GM23338 (cell line): Measurements from ENCODE around the gene SEMA4C. TPM values are rescaled to one million over a fixed set of nuclear protein-coding genes. Genes with fewer than 3 reads are reported as not detected.

Source experiments
- ATAC-seq: fragments of 200-7000 bp; cut with Tn5 transposase; 3 replicates; pipeline ENCODE4 v1.9.1; 2020
- DNase-seq: peaks from one replicate; pipeline ENCODE4 v3.0.0-alpha.2; 2015; ENCODE audit warnings: low spot score
- H2AFZ ChIP-seq: fragments of 200-600 bp; sonication (generic); 2 replicates; pipeline ENCODE4 v1.8.0; 2016; ENCODE audit warnings: antibody characterized with exemption, mild to moderate bottlenecking, moderate library complexity
- H3F3A ChIP-seq: fragments of 200-600 bp; sonication (generic); replicated peaks from 2 replicates; pipeline ENCODE4 v1.8.0; 2017; ENCODE audit warnings: antibody characterized with exemption, mixed run types, low read depth
- H3K27ac ChIP-seq: fragments of 200-600 bp; sonication (generic); 2 replicates; pipeline ENCODE4 v1.6.1; 2016; ENCODE audit warnings: low read depth
- H3K27me3 ChIP-seq: fragments of 200-600 bp; sonication (generic); 2 replicates; pipeline ENCODE4 v1.8.0; 2016; ENCODE audit warnings: mild to moderate bottlenecking, mixed run types, moderate library complexity; ENCODE audit not compliant: insufficient read depth
- H3K36me3 ChIP-seq: fragments of 200-600 bp; sonication (generic); 2 replicates; pipeline ENCODE4 v1.8.0; 2016; ENCODE audit warnings: mild to moderate bottlenecking; ENCODE audit not compliant: insufficient read depth
- H3K4me1 ChIP-seq: fragments of 200-600 bp; sonication (generic); 2 replicates; pipeline ENCODE4 v1.8.0; 2016; ENCODE audit warnings: mild to moderate bottlenecking, moderate library complexity; ENCODE audit not compliant: insufficient read depth
- H3K4me2 ChIP-seq: fragments of 200-600 bp; sonication (generic); 2 replicates; pipeline ENCODE4 v1.7.1; 2017; ENCODE audit warnings: mixed run types
- H3K4me3 ChIP-seq: fragments of 200-600 bp; sonication (generic); 2 replicates; pipeline ENCODE4 v1.6.1; 2016; ENCODE audit warnings: mixed run types
- H3K79me2 ChIP-seq: fragments of 200-600 bp; sonication (generic); replicated peaks from 2 replicates; pipeline ENCODE4 v1.8.0; 2017; ENCODE audit warnings: mild to moderate bottlenecking; ENCODE audit not compliant: insufficient read depth
- H3K9me2 ChIP-seq: fragments of 200-600 bp; sonication (generic); 2 replicates; pipeline ENCODE4 v1.8.0; 2017; ENCODE audit not compliant: insufficient read depth
- H4K20me1 ChIP-seq: fragments of 200-600 bp; sonication (generic); replicated peaks from 2 replicates; pipeline ENCODE4 v1.8.0; 2017; ENCODE audit warnings: mild to moderate bottlenecking; ENCODE audit not compliant: insufficient read depth
- H3K27ac Mint-ChIP-seq: 2 replicates; pipeline ENCODE4 v1.8.0; 2020; ENCODE audit warnings: inconsistent platforms, mild to moderate bottlenecking, moderate library complexity, mixed read lengths
- H3K27me3 Mint-ChIP-seq: 3 replicates; pipeline ENCODE4 v1.8.0; 2022; ENCODE audit warnings: low read depth, mild to moderate bottlenecking, moderate library complexity, mixed read lengths, inconsistent platforms; ENCODE audit not compliant: insufficient read depth, poor library complexity
- H3K36me3 Mint-ChIP-seq: 3 replicates; pipeline ENCODE4 v1.8.0; 2021; ENCODE audit warnings: low read depth, mild to moderate bottlenecking, inconsistent platforms, moderate library complexity, mixed read lengths
- H3K4me1 Mint-ChIP-seq: 3 replicates; pipeline ENCODE4 v1.8.0; 2020; ENCODE audit warnings: mild to moderate bottlenecking, inconsistent platforms, mixed read lengths
- H3K4me3 Mint-ChIP-seq: 3 replicates; pipeline ENCODE4 v1.8.0; 2021; ENCODE audit warnings: moderate library complexity, mild to moderate bottlenecking, inconsistent platforms, mixed read lengths
- H3K9me3 Mint-ChIP-seq: 3 replicates; pipeline ENCODE4 v1.8.0; 2020; ENCODE audit warnings: moderate library complexity, mild to moderate bottlenecking, inconsistent platforms, mixed read lengths
- CREB1 ChIP-seq: fragments of 250-450 bp; sonication (Bioruptor Pico); IDR thresholded peaks from 2 replicates; pipeline ENCODE4 v1.5.0; 2020; ENCODE audit warnings: low read depth, mild to moderate bottlenecking, moderate library complexity
- EZH2 ChIP-seq: fragments of 200-600 bp; sonication (generic); IDR thresholded peaks from one replicate; pipeline ENCODE4 v1.8.0; 2017; ENCODE audit warnings: antibody characterized with exemption, mild to moderate bottlenecking, low read depth; ENCODE audit not compliant: unreplicated experiment
- EZH2phosphoT487 ChIP-seq: fragments of 200-600 bp; sonication (generic); IDR thresholded peaks from one replicate; pipeline ENCODE4 v1.8.1; 2018; ENCODE audit warnings: antibody characterized with exemption; ENCODE audit not compliant: unreplicated experiment
- JUNB ChIP-seq: IDR thresholded peaks from one replicate; pipeline ENCODE4 v1.6.1; 2016; ENCODE audit warnings: antibody characterized with exemption; ENCODE audit not compliant: unreplicated experiment
- NANOG ChIP-seq: IDR thresholded peaks from 2 replicates; pipeline ENCODE4 v1.6.1; 2016; ENCODE audit warnings: antibody characterized with exemption, borderline replicate concordance
- POLR2AphosphoS5 ChIP-seq: IDR thresholded peaks from 2 replicates; pipeline ENCODE4 v1.6.1; 2016; ENCODE audit warnings: antibody characterized with exemption, low read depth
- STAT1 ChIP-seq: IDR thresholded peaks from one replicate; pipeline ENCODE4 v1.6.1; 2016; ENCODE audit warnings: antibody characterized with exemption; ENCODE audit not compliant: unreplicated experiment
- ZNF114 ChIP-seq: fragments of 250-450 bp; sonication (Bioruptor Pico); IDR thresholded peaks from 2 replicates; pipeline ENCODE4 v1.5.0; 2020; ENCODE audit warnings: mild to moderate bottlenecking, moderate library complexity
- ZNF331 ChIP-seq: fragments of 250-450 bp; sonication (Bioruptor Pico); IDR thresholded peaks from 2 replicates; pipeline ENCODE4 v1.5.0; 2020; ENCODE audit warnings: low read depth, mild to moderate bottlenecking, moderate library complexity
- polyA plus RNA-seq: library from polyadenylated mRNA; unstranded; fragments of >200 nt; fragmentation: Nextera tagmentation; extraction: Ambion mirVana; gene quantifications from 2 replicates; pipeline ENCODE4 v1.2.1, GENCODE V29; 2016
- total RNA-seq: library from RNA; depleted of rRNA; stranded (reverse); fragments of >200 nt; shearing (Covaris generic); gene quantifications from 2 replicates; pipeline ENCODE4 v1.2.3, GENCODE V29; 2014
- TF ChIP-seq, protein P1 (sequence below): fragments of 250-450 bp; sonication (Bioruptor Pico); IDR thresholded peaks from 2 replicates; pipeline ENCODE4 v1.5.0; 2020; ENCODE audit warnings: mild to moderate bottlenecking, moderate library complexity
- TF ChIP-seq, protein P2 (sequence below): IDR thresholded peaks from 2 replicates; pipeline ENCODE4 v1.6.1; 2016; ENCODE audit warnings: antibody characterized with exemption
- TF ChIP-seq, protein P3 (sequence below): IDR thresholded peaks from one replicate; pipeline ENCODE4 v1.6.1; 2018; ENCODE audit warnings: antibody characterized with exemption; ENCODE audit not compliant: unreplicated experiment
- TF ChIP-seq, protein P4 (sequence below), 2 experiments: fragments of 200-600 bp in 1 of 2; sonication (generic) in 1 of 2; conservative IDR thresholded peaks; 2 replicates each; pipeline versions ENCODE4 v1.5.1 to v1.6.1; 2016 to 2017; ENCODE audit warnings: antibody characterized with exemption in 2 of 2, low read depth in 2 of 2, mild to moderate bottlenecking in 2 of 2, moderate library complexity in 1 of 2

SEMA4C gene
- total and polyA plus RNA-seq, 2 experiments from 2014 or later = 16.8 to 80.7 TPM

DNA sequence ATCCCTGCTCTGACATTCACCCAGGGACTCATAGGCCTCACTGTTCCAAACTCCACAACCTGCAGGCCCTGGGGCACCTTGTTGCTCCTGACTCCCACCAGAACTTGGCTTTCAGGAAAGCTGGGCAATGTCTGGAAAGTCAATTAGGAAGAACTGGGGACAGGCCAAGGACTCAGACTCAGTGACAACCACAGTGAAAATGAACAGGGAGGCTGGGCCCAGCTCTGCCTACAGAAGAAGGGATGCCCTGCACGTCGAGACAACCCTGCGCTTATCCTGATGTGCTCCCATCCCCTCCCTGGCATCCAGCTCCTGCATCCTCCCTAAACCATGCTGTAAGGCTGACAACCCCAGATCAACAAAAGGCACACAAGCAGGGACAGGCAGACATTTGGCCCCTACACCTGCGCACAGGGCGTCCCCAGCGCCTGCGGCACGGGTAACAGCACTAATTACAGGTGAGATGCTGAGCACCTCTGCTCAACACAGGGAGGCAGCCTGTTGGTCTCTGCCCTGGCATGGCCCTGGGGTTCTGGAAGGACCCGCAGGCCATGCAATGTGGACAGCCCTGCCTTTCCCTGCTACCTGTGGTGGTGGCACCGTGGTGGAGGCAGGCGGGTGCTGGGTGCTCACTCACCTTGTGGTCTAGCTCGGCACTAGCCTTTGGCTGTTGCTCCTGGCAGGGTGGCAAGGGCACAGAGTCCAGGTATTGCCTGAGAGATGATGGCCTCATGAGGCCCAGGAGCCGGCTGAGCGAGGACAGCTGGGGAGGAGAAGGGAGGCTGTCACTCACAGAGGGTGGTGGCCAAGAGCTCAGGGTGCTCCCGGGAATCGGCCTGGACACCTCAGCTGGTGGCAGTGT lies 23.6 kb upstream of the SEMA4C start:
- Mint-ChIP-seq H3K4me1 (peaks cover 32% of the 10 kb centered on the region), H3K36me3 (no peaks in the 10 kb centered on the region)
- ATAC-seq = no peak

More for the DNA sequence above, 23.6 kb upstream of the SEMA4C start:
- Histone ChIP-seq H3K4me3 (no peak overlapping the region), H3K9me2 (no peaks in the 10 kb centered on the region), H4K20me1 (no peaks in the 10 kb centered on the region), H2AFZ (no peak overlapping the region), H3K4me1 (peaks cover 10% of the 10 kb centered on the region), H3K36me3 (no peaks in the 10 kb centered on the region), H3K79me2 (no peaks in the 10 kb centered on the region), H3K27me3 (no peaks in the 10 kb centered on the region), H3K27ac (no peak overlapping the region), H3K4me2 (no peak overlapping the region), H3F3A (no peaks in the 10 kb centered on the region)
- no peak overlapping the region for H3K4me3 Mint-ChIP-seq
- no peak overlapping the region for H3K27ac Mint-ChIP-seq
- TF ChIP-seq POLR2AphosphoS5 (no peak), STAT1 (no peak), ZNF114 (no peak), EZH2phosphoT487 (no peak), EZH2 (no peak), JUNB (no peak), NANOG (no peak), ZNF331 (CRISPR knock-in tag) (no peak), CREB1 (CRISPR knock-in tag) (no peak)
- TF ChIP-seq, protein P1, sequence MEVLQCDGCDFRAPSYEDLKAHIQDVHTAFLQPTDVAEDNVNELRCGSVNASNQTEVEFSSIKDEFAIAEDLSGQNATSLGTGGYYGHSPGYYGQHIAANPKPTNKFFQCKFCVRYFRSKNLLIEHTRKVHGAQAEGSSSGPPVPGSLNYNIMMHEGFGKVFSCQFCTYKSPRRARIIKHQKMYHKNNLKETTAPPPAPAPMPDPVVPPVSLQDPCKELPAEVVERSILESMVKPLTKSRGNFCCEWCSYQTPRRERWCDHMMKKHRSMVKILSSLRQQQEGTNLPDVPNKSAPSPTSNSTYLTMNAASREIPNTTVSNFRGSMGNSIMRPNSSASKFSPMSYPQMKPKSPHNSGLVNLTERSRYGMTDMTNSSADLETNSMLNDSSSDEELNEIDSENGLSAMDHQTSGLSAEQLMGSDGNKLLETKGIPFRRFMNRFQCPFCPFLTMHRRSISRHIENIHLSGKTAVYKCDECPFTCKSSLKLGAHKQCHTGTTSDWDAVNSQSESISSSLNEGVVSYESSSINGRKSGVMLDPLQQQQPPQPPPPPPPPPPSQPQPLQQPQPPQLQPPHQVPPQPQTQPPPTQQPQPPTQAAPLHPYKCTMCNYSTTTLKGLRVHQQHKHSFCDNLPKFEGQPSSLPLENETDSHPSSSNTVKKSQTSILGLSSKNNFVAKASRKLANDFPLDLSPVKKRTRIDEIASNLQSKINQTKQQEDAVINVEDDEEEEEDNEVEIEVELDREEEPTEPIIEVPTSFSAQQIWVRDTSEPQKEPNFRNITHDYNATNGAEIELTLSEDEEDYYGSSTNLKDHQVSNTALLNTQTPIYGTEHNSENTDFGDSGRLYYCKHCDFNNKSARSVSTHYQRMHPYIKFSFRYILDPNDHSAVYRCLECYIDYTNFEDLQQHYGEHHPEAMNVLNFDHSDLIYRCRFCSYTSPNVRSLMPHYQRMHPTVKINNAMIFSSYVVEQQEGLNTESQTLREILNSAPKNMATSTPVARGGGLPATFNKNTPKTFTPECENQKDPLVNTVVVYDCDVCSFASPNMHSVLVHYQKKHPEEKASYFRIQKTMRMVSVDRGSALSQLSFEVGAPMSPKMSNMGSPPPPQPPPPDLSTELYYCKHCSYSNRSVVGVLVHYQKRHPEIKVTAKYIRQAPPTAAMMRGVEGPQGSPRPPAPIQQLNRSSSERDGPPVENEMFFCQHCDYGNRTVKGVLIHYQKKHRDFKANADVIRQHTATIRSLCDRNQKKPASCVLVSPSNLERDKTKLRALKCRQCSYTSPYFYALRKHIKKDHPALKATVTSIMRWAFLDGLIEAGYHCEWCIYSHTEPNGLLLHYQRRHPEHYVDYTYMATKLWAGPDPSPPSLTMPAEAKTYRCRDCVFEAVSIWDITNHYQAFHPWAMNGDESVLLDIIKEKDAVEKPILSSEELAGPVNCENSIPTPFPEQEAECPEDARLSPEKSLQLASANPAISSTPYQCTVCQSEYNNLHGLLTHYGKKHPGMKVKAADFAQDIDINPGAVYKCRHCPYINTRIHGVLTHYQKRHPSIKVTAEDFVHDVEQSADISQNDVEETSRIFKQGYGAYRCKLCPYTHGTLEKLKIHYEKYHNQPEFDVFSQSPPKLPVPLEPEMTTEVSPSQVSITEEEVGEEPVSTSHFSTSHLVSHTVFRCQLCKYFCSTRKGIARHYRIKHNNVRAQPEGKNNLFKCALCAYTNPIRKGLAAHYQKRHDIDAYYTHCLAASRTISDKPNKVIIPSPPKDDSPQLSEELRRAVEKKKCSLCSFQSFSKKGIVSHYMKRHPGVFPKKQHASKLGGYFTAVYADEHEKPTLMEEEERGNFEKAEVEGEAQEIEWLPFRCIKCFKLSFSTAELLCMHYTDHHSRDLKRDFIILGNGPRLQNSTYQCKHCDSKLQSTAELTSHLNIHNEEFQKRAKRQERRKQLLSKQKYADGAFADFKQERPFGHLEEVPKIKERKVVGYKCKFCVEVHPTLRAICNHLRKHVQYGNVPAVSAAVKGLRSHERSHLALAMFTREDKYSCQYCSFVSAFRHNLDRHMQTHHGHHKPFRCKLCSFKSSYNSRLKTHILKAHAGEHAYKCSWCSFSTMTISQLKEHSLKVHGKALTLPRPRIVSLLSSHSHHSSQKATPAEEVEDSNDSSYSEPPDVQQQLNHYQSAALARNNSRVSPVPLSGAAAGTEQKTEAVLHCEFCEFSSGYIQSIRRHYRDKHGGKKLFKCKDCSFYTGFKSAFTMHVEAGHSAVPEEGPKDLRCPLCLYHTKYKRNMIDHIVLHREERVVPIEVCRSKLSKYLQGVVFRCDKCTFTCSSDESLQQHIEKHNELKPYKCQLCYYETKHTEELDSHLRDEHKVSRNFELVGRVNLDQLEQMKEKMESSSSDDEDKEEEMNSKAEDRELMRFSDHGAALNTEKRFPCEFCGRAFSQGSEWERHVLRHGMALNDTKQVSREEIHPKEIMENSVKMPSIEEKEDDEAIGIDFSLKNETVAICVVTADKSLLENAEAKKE (CRISPR knock-in tag) = no peak
- TF ChIP-seq, protein P2, sequence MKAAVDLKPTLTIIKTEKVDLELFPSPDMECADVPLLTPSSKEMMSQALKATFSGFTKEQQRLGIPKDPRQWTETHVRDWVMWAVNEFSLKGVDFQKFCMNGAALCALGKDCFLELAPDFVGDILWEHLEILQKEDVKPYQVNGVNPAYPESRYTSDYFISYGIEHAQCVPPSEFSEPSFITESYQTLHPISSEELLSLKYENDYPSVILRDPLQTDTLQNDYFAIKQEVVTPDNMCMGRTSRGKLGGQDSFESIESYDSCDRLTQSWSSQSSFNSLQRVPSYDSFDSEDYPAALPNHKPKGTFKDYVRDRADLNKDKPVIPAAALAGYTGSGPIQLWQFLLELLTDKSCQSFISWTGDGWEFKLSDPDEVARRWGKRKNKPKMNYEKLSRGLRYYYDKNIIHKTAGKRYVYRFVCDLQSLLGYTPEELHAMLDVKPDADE = no peak
- TF ChIP-seq, protein P3, sequence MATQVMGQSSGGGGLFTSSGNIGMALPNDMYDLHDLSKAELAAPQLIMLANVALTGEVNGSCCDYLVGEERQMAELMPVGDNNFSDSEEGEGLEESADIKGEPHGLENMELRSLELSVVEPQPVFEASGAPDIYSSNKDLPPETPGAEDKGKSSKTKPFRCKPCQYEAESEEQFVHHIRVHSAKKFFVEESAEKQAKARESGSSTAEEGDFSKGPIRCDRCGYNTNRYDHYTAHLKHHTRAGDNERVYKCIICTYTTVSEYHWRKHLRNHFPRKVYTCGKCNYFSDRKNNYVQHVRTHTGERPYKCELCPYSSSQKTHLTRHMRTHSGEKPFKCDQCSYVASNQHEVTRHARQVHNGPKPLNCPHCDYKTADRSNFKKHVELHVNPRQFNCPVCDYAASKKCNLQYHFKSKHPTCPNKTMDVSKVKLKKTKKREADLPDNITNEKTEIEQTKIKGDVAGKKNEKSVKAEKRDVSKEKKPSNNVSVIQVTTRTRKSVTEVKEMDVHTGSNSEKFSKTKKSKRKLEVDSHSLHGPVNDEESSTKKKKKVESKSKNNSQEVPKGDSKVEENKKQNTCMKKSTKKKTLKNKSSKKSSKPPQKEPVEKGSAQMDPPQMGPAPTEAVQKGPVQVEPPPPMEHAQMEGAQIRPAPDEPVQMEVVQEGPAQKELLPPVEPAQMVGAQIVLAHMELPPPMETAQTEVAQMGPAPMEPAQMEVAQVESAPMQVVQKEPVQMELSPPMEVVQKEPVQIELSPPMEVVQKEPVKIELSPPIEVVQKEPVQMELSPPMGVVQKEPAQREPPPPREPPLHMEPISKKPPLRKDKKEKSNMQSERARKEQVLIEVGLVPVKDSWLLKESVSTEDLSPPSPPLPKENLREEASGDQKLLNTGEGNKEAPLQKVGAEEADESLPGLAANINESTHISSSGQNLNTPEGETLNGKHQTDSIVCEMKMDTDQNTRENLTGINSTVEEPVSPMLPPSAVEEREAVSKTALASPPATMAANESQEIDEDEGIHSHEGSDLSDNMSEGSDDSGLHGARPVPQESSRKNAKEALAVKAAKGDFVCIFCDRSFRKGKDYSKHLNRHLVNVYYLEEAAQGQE = no peak
- TF ChIP-seq, protein P4, sequence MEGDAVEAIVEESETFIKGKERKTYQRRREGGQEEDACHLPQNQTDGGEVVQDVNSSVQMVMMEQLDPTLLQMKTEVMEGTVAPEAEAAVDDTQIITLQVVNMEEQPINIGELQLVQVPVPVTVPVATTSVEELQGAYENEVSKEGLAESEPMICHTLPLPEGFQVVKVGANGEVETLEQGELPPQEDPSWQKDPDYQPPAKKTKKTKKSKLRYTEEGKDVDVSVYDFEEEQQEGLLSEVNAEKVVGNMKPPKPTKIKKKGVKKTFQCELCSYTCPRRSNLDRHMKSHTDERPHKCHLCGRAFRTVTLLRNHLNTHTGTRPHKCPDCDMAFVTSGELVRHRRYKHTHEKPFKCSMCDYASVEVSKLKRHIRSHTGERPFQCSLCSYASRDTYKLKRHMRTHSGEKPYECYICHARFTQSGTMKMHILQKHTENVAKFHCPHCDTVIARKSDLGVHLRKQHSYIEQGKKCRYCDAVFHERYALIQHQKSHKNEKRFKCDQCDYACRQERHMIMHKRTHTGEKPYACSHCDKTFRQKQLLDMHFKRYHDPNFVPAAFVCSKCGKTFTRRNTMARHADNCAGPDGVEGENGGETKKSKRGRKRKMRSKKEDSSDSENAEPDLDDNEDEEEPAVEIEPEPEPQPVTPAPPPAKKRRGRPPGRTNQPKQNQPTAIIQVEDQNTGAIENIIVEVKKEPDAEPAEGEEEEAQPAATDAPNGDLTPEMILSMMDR (conservative IDR thresholded peaks at IDR 0.05; ENCODE audit: low read depth in 2 of 2) = no peak
- no peaks in the 10 kb centered on the region for H3K9me3 Mint-ChIP-seq
- peaks cover 11% of the 10 kb centered on the region for H3K27me3 Mint-ChIP-seq
- DNase-seq = no peak
